Measurements from ENCODE around the gene DCP1A.
"Not testable (repeated sequence)": the region's sequence is repeated elsewhere in the genome, so short reads cannot be mapped to it uniquely, and the experiment has no call there.

Gene DCP1A

GRCh38 chr3:53300826-53301225, 46.5 kb downstream of the DCP1A start:
- no peak overlapping the region for H3K27ac ChIP-seq (ENCODE audit: low read depth, low read length)
- no peaks in the 10 kb centered on the region for H3K4me1 ChIP-seq (ENCODE audit: control insufficient read depth in 1 of 2, insufficient read depth in 2 of 2, low read length in 2 of 2)
- no peak overlapping the region for H3K4me3 ChIP-seq (ENCODE audit: low read depth in 1 of 2, low read length in 2 of 2)
- no peak overlapping the region for H3K9ac ChIP-seq (ENCODE audit: low read depth in 1 of 2, low read length in 2 of 2)
- H3K9me3 ChIP-seq (ENCODE audit: control insufficient read depth in 1 of 2, low read length in 2 of 2), result no peaks in the 10 kb centered on the region
- H3K27me3 ChIP-seq (ENCODE audit: control insufficient read depth in 1 of 2, insufficient read depth in 2 of 2, low read length in 2 of 2), result no peaks in the 10 kb centered on the region
- peaks cover 14 to 34% of the 10 kb centered on the region in 2 donors for H3K36me3 ChIP-seq (ENCODE audit: control insufficient read depth in 1 of 2, insufficient read depth in 2 of 2, low read length in 2 of 2)

GRCh38 chr3:53299611-53300023, 47.7 kb downstream of the DCP1A start:
- not testable (repeated sequence) for H3K27ac ChIP-seq (ENCODE audit: low read depth, low read length); H3K27me3 ChIP-seq (ENCODE audit: control insufficient read depth in 1 of 2, insufficient read depth in 2 of 2, low read length in 2 of 2); H3K4me3 ChIP-seq (ENCODE audit: low read depth in 1 of 2, low read length in 2 of 2); H3K9me3 ChIP-seq (ENCODE audit: control insufficient read depth in 1 of 2, low read length in 2 of 2); H3K4me1 ChIP-seq (ENCODE audit: control insufficient read depth in 1 of 2, insufficient read depth in 2 of 2, low read length in 2 of 2); H3K9ac ChIP-seq (ENCODE audit: low read depth in 1 of 2, low read length in 2 of 2)
- peaks cover 14 to 40% of the 10 kb centered on the region in 2 donors for H3K36me3 ChIP-seq (ENCODE audit: control insufficient read depth in 1 of 2, insufficient read depth in 2 of 2, low read length in 2 of 2)

DNA sequence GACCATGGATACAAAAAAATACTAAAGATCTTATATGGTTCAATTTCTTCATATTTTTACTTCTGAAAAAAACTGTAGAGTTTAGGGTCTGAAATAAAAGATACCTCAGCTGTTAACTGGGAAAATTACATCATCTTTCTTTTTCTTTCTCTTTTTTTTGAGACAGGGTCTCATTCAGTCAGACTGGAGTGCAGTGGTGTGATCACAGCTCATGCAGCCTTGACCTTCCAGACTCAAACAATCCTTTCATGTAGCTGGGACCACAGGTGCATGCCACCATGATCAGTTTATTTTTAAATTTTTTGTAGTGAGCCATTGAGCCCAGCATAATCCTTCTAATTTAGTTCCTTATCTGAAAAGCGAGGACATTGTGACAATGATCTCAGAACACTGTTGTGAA, 51.9 kb downstream of the DCP1A start:
- Histone ChIP-seq H3K9ac (ENCODE audit: low read depth in 1 of 2, low read length in 2 of 2) (no peak overlapping the region), H3K36me3 (ENCODE audit: control insufficient read depth in 1 of 2, insufficient read depth in 2 of 2, low read length in 2 of 2) (peaks cover 18 to 51% of the 10 kb centered on the region in 2 donors), H3K27ac (ENCODE audit: low read depth, low read length) (no peak overlapping the region), H3K9me3 (ENCODE audit: control insufficient read depth in 1 of 2, low read length in 2 of 2) (no peaks in the 10 kb centered on the region), H3K27me3 (ENCODE audit: control insufficient read depth in 1 of 2, insufficient read depth in 2 of 2, low read length in 2 of 2) (no peaks in the 10 kb centered on the region), H3K4me1 (ENCODE audit: control insufficient read depth in 1 of 2, insufficient read depth in 2 of 2, low read length in 2 of 2) (no peaks in the 10 kb centered on the region), H3K4me3 (ENCODE audit: low read depth in 1 of 2, low read length in 2 of 2) (no peak overlapping the region)

- no peak overlapping the region for H3K27ac ChIP-seq (ENCODE audit: low read depth, low read length)
- H3K27me3 ChIP-seq (ENCODE audit: control insufficient read depth in 1 of 2, insufficient read depth in 2 of 2, low read length in 2 of 2), result no peaks in the 10 kb centered on the region
- H3K36me3 ChIP-seq (ENCODE audit: control insufficient read depth in 1 of 2, insufficient read depth in 2 of 2, low read length in 2 of 2), result peaks cover 16 to 50% of the 10 kb centered on the region in 2 donors
- no peaks in the 10 kb centered on the region for H3K9me3 ChIP-seq (ENCODE audit: control insufficient read depth in 1 of 2, low read length in 2 of 2)
- H3K4me1 ChIP-seq (ENCODE audit: control insufficient read depth in 1 of 2, insufficient read depth in 2 of 2, low read length in 2 of 2), result no peaks in the 10 kb centered on the region
- no peak overlapping the region for H3K4me3 ChIP-seq (ENCODE audit: low read depth in 1 of 2, low read length in 2 of 2)
- H3K9ac ChIP-seq (ENCODE audit: low read depth in 1 of 2, low read length in 2 of 2), result no peak overlapping the region
Observed at GRCh38 chr3:53293867-53294266, 53.5 kb downstream of the DCP1A start.

DNA sequence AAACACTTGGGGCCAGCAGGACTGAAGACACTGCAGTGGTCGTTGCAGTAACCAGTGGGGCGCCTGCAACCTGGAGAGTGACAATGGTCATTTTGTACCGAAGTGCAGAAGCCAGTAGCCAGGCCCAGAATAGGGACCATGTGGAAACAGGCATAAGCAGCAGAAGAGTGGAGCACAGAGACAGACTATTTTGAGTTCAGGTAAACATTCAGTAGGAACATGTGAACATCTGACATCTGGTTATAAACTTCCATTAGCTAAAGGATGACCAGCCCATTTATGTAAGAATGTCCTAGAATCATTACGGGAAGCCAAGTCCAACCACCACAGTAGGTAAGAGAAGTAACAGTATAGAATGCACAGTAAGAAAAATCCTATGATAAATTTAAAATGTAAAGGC, 59.1 kb downstream of the DCP1A start:
- peaks cover 33 to 48% of the 10 kb centered on the region in 2 donors for H3K36me3 ChIP-seq (ENCODE audit: control insufficient read depth in 1 of 2, insufficient read depth in 2 of 2, low read length in 2 of 2)
- no peaks in the 10 kb centered on the region for H3K9me3 ChIP-seq (ENCODE audit: control insufficient read depth in 1 of 2, low read length in 2 of 2)
- H3K4me1 ChIP-seq (ENCODE audit: control insufficient read depth in 1 of 2, insufficient read depth in 2 of 2, low read length in 2 of 2), result no peaks in the 10 kb centered on the region
- H3K4me3 ChIP-seq (ENCODE audit: low read depth in 1 of 2, low read length in 2 of 2), result no peak overlapping the region
- H3K27me3 ChIP-seq (ENCODE audit: control insufficient read depth in 1 of 2, insufficient read depth in 2 of 2, low read length in 2 of 2), result no peaks in the 10 kb centered on the region
- no peak overlapping the region for H3K9ac ChIP-seq (ENCODE audit: low read depth in 1 of 2, low read length in 2 of 2)
- no peak overlapping the region for H3K27ac ChIP-seq (ENCODE audit: low read depth, low read length)

GRCh38 chr3:53287131-53287629, 60.2 kb downstream of the DCP1A start:
- no peak overlapping the region for H3K27ac ChIP-seq (ENCODE audit: low read depth, low read length)

GRCh38 chr3:53286727-53287126, 60.6 kb downstream of the DCP1A start:
- H3K9ac ChIP-seq (ENCODE audit: low read depth in 1 of 2, low read length in 2 of 2), result no peak overlapping the region
- H3K4me3 ChIP-seq (ENCODE audit: low read depth in 1 of 2, low read length in 2 of 2), result no peak overlapping the region
- H3K27me3 ChIP-seq (ENCODE audit: control insufficient read depth in 1 of 2, insufficient read depth in 2 of 2, low read length in 2 of 2), result no peaks in the 10 kb centered on the region
- peaks cover 25 to 37% of the 10 kb centered on the region in 2 donors for H3K36me3 ChIP-seq (ENCODE audit: control insufficient read depth in 1 of 2, insufficient read depth in 2 of 2, low read length in 2 of 2)
- no peaks in the 10 kb centered on the region for H3K4me1 ChIP-seq (ENCODE audit: control insufficient read depth in 1 of 2, insufficient read depth in 2 of 2, low read length in 2 of 2)
- no peak overlapping the region for H3K27ac ChIP-seq (ENCODE audit: low read depth, low read length)
- H3K9me3 ChIP-seq (ENCODE audit: control insufficient read depth in 1 of 2, low read length in 2 of 2), result no peaks in the 10 kb centered on the region

More at GRCh38 chr3:53287131-53287629, 60.2 kb downstream of the DCP1A start:
- Histone ChIP-seq H3K4me1 (ENCODE audit: control insufficient read depth in 1 of 2, insufficient read depth in 2 of 2, low read length in 2 of 2) (no peaks in the 10 kb centered on the region), H3K36me3 (ENCODE audit: control insufficient read depth in 1 of 2, insufficient read depth in 2 of 2, low read length in 2 of 2) (peaks cover 29 to 42% of the 10 kb centered on the region in 2 donors), H3K4me3 (ENCODE audit: low read depth in 1 of 2, low read length in 2 of 2) (no peak overlapping the region), H3K9me3 (ENCODE audit: control insufficient read depth in 1 of 2, low read length in 2 of 2) (no peaks in the 10 kb centered on the region), H3K9ac (ENCODE audit: low read depth in 1 of 2, low read length in 2 of 2) (no peak overlapping the region), H3K27me3 (ENCODE audit: control insufficient read depth in 1 of 2, insufficient read depth in 2 of 2, low read length in 2 of 2) (no peaks in the 10 kb centered on the region)

DNA sequence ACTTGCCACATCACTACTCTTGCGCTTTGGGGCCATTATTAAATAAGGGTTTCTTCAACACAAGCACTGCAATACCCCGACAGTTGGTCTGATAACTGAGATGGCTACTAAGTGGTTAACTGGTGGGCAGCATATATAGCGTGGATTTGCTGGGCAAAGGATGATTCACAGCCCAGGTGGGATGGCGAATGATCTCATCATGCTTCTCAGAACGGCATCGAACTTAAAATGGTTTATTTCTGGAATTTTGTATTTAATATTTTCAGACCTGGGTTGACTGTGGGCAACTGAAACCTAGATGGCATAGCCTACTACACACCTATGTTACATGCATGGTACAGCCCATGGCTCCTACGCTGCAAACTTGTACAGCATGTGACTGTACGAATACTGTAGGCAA, 64.8 kb downstream of the DCP1A start:
- Histone ChIP-seq H3K4me1 (ENCODE audit: control insufficient read depth in 1 of 2, insufficient read depth in 2 of 2, low read length in 2 of 2) (no peaks in the 10 kb centered on the region), H3K9me3 (ENCODE audit: control insufficient read depth in 1 of 2, low read length in 2 of 2) (no peaks in the 10 kb centered on the region), H3K9ac (ENCODE audit: low read depth in 1 of 2, low read length in 2 of 2) (no peak overlapping the region), H3K36me3 (ENCODE audit: control insufficient read depth in 1 of 2, insufficient read depth in 2 of 2, low read length in 2 of 2) (peaks cover 15 to 20% of the 10 kb centered on the region in 2 donors), H3K27me3 (ENCODE audit: control insufficient read depth in 1 of 2, insufficient read depth in 2 of 2, low read length in 2 of 2) (no peaks in the 10 kb centered on the region), H3K27ac (ENCODE audit: low read depth, low read length) (no peak overlapping the region), H3K4me3 (ENCODE audit: low read depth in 1 of 2, low read length in 2 of 2) (no peak overlapping the region)

GRCh38 chr3:53278667-53279066, 68.7 kb downstream of the DCP1A start:
- Histone ChIP-seq H3K27ac (ENCODE audit: low read depth, low read length) (no peak overlapping the region), H3K36me3 (ENCODE audit: control insufficient read depth in 1 of 2, insufficient read depth in 2 of 2, low read length in 2 of 2) (peaks cover 0 to 1% of the 10 kb centered on the region in 2 donors), H3K9me3 (ENCODE audit: control insufficient read depth in 1 of 2, low read length in 2 of 2) (no peaks in the 10 kb centered on the region), H3K4me1 (ENCODE audit: control insufficient read depth in 1 of 2, insufficient read depth in 2 of 2, low read length in 2 of 2) (no peaks in the 10 kb centered on the region), H3K9ac (ENCODE audit: low read depth in 1 of 2, low read length in 2 of 2) (no peak overlapping the region), H3K4me3 (ENCODE audit: low read depth in 1 of 2, low read length in 2 of 2) (no peak overlapping the region), H3K27me3 (ENCODE audit: control insufficient read depth in 1 of 2, insufficient read depth in 2 of 2, low read length in 2 of 2) (no peaks in the 10 kb centered on the region)

- Histone ChIP-seq H3K27ac (ENCODE audit: low read depth, low read length) (no peak overlapping the region), H3K9me3 (ENCODE audit: control insufficient read depth in 1 of 2, low read length in 2 of 2) (no peaks in the 10 kb centered on the region), H3K27me3 (ENCODE audit: control insufficient read depth in 1 of 2, insufficient read depth in 2 of 2, low read length in 2 of 2) (no peaks in the 10 kb centered on the region), H3K4me3 (ENCODE audit: low read depth in 1 of 2, low read length in 2 of 2) (no peak overlapping the region), H3K36me3 (ENCODE audit: control insufficient read depth in 1 of 2, insufficient read depth in 2 of 2, low read length in 2 of 2) (no peaks in the 10 kb centered on the region), H3K4me1 (ENCODE audit: control insufficient read depth in 1 of 2, insufficient read depth in 2 of 2, low read length in 2 of 2) (peaks cover 5 to 6% of the 10 kb centered on the region in 2 donors), H3K9ac (ENCODE audit: low read depth in 1 of 2, low read length in 2 of 2) (no peak overlapping the region)
Observed at GRCh38 chr3:53274938-53275605, 72.3 kb downstream of the DCP1A start.
